Ascending aorta (tissue), 2 donors: Measurements from ENCODE around the gene STK17B. TPM values are rescaled to one million over a fixed set of nuclear protein-coding genes. Genes with fewer than 3 reads are reported as not detected.
"Not testable (repeated sequence)": the region's sequence is repeated elsewhere in the genome, so short reads cannot be mapped to it uniquely, and the experiment has no call there.

Source experiments
- DNase-seq, 2 donors: peaks; one replicate each; pipeline ENCODE4 v3.0.0-alpha.2; 2019; ENCODE audit warnings: low spot score in 2 of 2
- H3K27ac ChIP-seq, 2 donors: fragments of 200-600 bp; sonication (generic); one replicate each; pipeline ENCODE4 v1.5.1; 2016 to 2017; ENCODE audit warnings: mild to moderate bottlenecking in 1 of 2
- H3K27me3 ChIP-seq: fragments of 200-600 bp; sonication (generic); one replicate; pipeline ENCODE4 v1.5.1; 2017
- H3K36me3 ChIP-seq, 2 donors: fragments of 200-600 bp; sonication (generic); one replicate each; pipeline ENCODE4 v1.5.1; 2016
- H3K4me1 ChIP-seq, 2 donors: fragments of 200-600 bp; sonication (generic); one replicate each; pipeline ENCODE4 v1.5.1; 2016 to 2017; ENCODE audit warnings: mild to moderate bottlenecking in 1 of 2
- H3K4me3 ChIP-seq, 2 donors: fragments of 200-600 bp; sonication (generic); one replicate each; pipeline ENCODE4 v1.5.1; 2016 to 2017; ENCODE audit warnings: mild to moderate bottlenecking in 1 of 2
- H3K9me3 ChIP-seq, 2 donors: fragments of 200-600 bp; sonication (generic); one replicate each; pipeline ENCODE4 v1.5.1; 2016
- CTCF ChIP-seq, 3 experiments: fragments of 200-600 bp in 2 of 3; fragments of 450-650 bp in 1 of 3; sonication (generic) in 2 of 3; IDR thresholded peaks; one replicate each; pipeline ENCODE4 v1.5.1; 2016 to 2019; ENCODE audit warnings: antibody characterized with exemption in 3 of 3, mild to moderate bottlenecking in 1 of 3, moderate library complexity in 1 of 3
- intact Hi-C: fragments of 100-400 bp; cut with DNase I; formaldehyde crosslinking; loops from one replicate; pipeline ENCODE4 v1.15.1; 2023
- total RNA-seq: library from RNA; depleted of rRNA; stranded (reverse); fragments of >200 nt; gene quantifications from one replicate; pipeline ENCODE4 v1.1.0, GENCODE V29; 2016

Gene STK17B
- total RNA-seq, 1 donor from 2014 or later, result 8.4 TPM

DNA sequence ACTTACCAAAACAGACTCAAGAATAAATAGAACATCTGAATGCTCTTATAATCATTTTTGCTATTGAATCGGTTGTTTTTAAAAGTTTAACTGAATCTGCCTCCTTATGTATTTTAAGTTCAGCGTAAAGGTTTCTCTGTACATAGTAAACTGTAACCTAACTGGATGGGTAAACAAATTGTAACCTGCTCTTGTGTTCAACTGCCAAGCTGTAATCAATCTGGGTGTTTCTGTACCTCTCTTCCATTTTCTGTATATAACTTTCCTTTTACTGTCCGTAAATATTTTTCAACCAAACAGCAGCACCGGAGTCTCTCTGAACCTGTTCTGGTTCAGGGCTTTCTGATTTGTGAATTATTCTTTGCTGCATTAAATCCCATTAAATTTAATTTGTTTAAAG lies 75.1 kb downstream of the STK17B start:
- Histone ChIP-seq H3K9me3 (no peaks in the 10 kb centered on the region), H3K36me3 (no peaks in the 10 kb centered on the region), H3K27ac (no peak overlapping the region), H3K4me3 (no peak overlapping the region), H3K4me1 (no peaks in the 10 kb centered on the region), H3K27me3 (no peaks in the 10 kb centered on the region)
- DNase-seq, result no peak
- TF ChIP-seq CTCF (IDR thresholded peaks at IDR 0.05), result no peak
- intact Hi-C loops, result no loop called here

- H3K27ac ChIP-seq, H3K27me3 ChIP-seq, intact Hi-C loops, H3K9me3 ChIP-seq, H3K36me3 ChIP-seq, H3K4me1 ChIP-seq, H3K4me3 ChIP-seq, DNase-seq: not testable (repeated sequence)
These were observed 81.9 kb downstream of the STK17B start for GRCh38 chr2:196089448-196089847.

- no peak for TF ChIP-seq CTCF (IDR thresholded peaks at IDR 0.05)
- H3K27ac ChIP-seq, result no peak overlapping the region
- intact Hi-C loops, result no loop called here
- no peak overlapping the region for H3K4me3 ChIP-seq
- no peaks in the 10 kb centered on the region for H3K27me3 ChIP-seq
- no peaks in the 10 kb centered on the region for H3K36me3 ChIP-seq
- no peaks in the 10 kb centered on the region for H3K9me3 ChIP-seq
- DNase-seq, result no peak
- no peaks in the 10 kb centered on the region for H3K4me1 ChIP-seq
These were observed 83.2 kb downstream of the STK17B start for GRCh38 chr2:196088203-196088602.

DNA sequence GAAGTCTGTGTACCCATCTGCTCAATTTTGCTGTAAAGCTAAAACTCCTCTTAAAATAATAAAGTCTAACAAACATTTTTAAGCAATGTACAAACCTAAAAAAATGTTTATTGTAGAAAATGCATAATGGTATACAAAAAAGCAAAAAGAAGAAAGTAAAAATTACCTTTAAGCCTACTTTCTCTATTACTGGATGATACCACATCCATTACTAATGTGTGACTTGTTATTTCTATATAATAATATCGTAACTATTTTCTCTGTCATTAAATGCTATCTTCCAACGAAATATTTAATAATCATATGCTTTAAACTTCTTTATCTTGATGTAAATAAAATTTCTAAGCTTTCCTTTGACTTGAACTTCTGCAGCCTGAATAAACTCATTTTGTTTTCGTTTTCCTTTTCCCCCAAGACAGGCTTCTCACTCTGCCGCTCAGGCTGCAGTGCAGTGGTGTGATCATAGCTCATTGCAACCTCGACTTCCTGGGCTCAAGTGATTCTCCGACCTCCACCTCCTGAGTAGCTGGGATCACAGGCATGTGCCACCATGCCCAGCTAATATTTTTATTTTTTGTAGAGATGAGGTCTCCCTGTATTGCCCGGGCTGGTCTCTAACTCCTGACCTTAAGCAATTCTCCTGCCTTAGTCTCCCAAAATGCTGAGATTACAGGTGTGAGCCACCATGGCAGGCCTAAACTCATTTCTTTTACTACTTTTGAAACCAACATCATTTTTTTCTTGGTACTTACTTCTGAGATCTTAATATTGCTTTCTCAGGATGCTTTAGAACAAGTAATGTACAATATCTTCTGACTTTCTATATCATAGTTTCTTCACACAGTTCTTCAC lies 84.6 kb downstream of the STK17B start:
- Histone ChIP-seq H3K27ac (no peak overlapping the region), H3K9me3 (no peaks in the 10 kb centered on the region), H3K36me3 (no peaks in the 10 kb centered on the region), H3K4me1 (no peaks in the 10 kb centered on the region), H3K4me3 (no peak overlapping the region), H3K27me3 (no peaks in the 10 kb centered on the region)
- intact Hi-C loops, result no loop called here
- TF ChIP-seq CTCF (IDR thresholded peaks at IDR 0.05), result no peak
- DNase-seq, result no peak

- Histone ChIP-seq H3K36me3 (no peaks in the 10 kb centered on the region), H3K4me3 (no peak overlapping the region), H3K9me3 (no peaks in the 10 kb centered on the region), H3K27ac (no peak overlapping the region), H3K27me3 (no peaks in the 10 kb centered on the region), H3K4me1 (peaks cover 0 to 9% of the 10 kb centered on the region in 2 donors)
- DNase-seq, result no peak
- intact Hi-C loops, result no loop called here
- TF ChIP-seq CTCF (IDR thresholded peaks at IDR 0.05), result no peak
These were observed 87.8 kb downstream of the STK17B start for GRCh38 chr2:196083601-196084000.

Other genes with a start within 250 kb of the STK17B start
- gene DNAH7, start 102.7 kb downstream of the STK17B start, total RNA-seq, result 0.21 TPM